ENCODE results near the gene CCNG2. TPM values are rescaled to one million over a fixed set of nuclear protein-coding genes. Genes with fewer than 3 reads are reported as not detected.

Gene CCNG2
- total and polyA plus RNA-seq, 4 donors = 1.2 to 10.8 (median 4.1) TPM

GRCh38 chr4:77197831-77198230 is 40.8 kb downstream of the CCNG2 start (continued):
- TF ChIP-seq SP1 (IDR thresholded peaks at IDR 0.05) (no peak), MAX (IDR thresholded peaks at IDR 0.05) (no peak), EGR1 (IDR thresholded peaks at IDR 0.05; ENCODE audit: low read depth in 2 of 2) (no peak), HNF4A (conservative IDR thresholded peaks at IDR 0.05) (no peak)

- no peaks in the 10 kb centered on the region for H3K4me1 ChIP-seq (ENCODE audit: control insufficient read depth in 4 of 4, insufficient read depth in 4 of 4, low read length in 3 of 4)
- H3K9ac ChIP-seq (ENCODE audit: low read depth in 1 of 2, low read length in 2 of 2) = no peak overlapping the region
- no peaks in the 10 kb centered on the region for H3K36me3 ChIP-seq (ENCODE audit: control insufficient read depth in 4 of 4, insufficient read depth in 3 of 4, low read depth in 1 of 4, low read length in 3 of 4)
- no peak for DNase-seq (ENCODE audit: low spot score)
- WGBS = 86% methylated on average over 2 of the region's 2 CpGs
- H3K4me3 ChIP-seq (ENCODE audit: low read depth in 1 of 3, low read length in 3 of 3) = no peak overlapping the region
- TF ChIP-seq EGR1 (IDR thresholded peaks at IDR 0.05; ENCODE audit: low read depth in 2 of 2) (no peak), RXRA (IDR thresholded peaks at IDR 0.05) (no peak), YY1 (IDR thresholded peaks at IDR 0.05) (no peak), FOXA1 (IDR thresholded peaks at IDR 0.05) (no peak), FOXA2 (IDR thresholded peaks at IDR 0.05) (no peak), SP1 (IDR thresholded peaks at IDR 0.05) (no peak), TAF1 (conservative IDR thresholded peaks at IDR 0.05) (no peak), MAX (IDR thresholded peaks at IDR 0.05) (no peak), HNF4A (conservative IDR thresholded peaks at IDR 0.05) (no peak)
- no peaks in the 10 kb centered on the region for H3K9me3 ChIP-seq (ENCODE audit: control insufficient read depth in 4 of 4, low read length in 3 of 4)
- H3K27me3 ChIP-seq (ENCODE audit: control insufficient read depth in 4 of 4, insufficient read depth in 4 of 4, low read length in 3 of 4) = peaks cover 0 to 3% (median 0%) of the 10 kb centered on the region in 4 donors
- no peak overlapping the region for H3K27ac ChIP-seq (ENCODE audit: low read depth in 1 of 2, low read length in 2 of 2)
Observed at GRCh38 chr4:77199276-77199675, 42.3 kb downstream of the CCNG2 start.

- no peak overlapping the region for H3K27ac ChIP-seq (ENCODE audit: low read depth in 1 of 2, low read length in 2 of 2)
- no peak for TF ChIP-seq SP1 (IDR thresholded peaks at IDR 0.05)
- TF ChIP-seq GABPA (IDR thresholded peaks at IDR 0.05 in 1 of 2, conservative IDR thresholded peaks at IDR 0.05 in 1 of 2) = no peak
- no peak for TF ChIP-seq REST (IDR thresholded peaks at IDR 0.05)
- no peak for TF ChIP-seq MAX (IDR thresholded peaks at IDR 0.05)
- TF ChIP-seq HNF4A (conservative IDR thresholded peaks at IDR 0.05) = no peak
- TF ChIP-seq ZBTB33 (IDR thresholded peaks at IDR 0.05) = no peak
- no peak for TF ChIP-seq RAD21 (IDR thresholded peaks at IDR 0.05)
- no peak for TF ChIP-seq EGR1 (IDR thresholded peaks at IDR 0.05; ENCODE audit: low read depth in 2 of 2)
- no peak for TF ChIP-seq FOXA1 (IDR thresholded peaks at IDR 0.05)
- no peak for TF ChIP-seq YY1 (IDR thresholded peaks at IDR 0.05)
- no peak for TF ChIP-seq TAF1 (conservative IDR thresholded peaks at IDR 0.05)
- no peak for TF ChIP-seq HNF4G (IDR thresholded peaks at IDR 0.05)
- no peak for TF ChIP-seq ATF3 (IDR thresholded peaks at IDR 0.05)
- no peak for TF ChIP-seq CTCF (IDR thresholded peaks at IDR 0.05; ENCODE audit: low read depth, low read length, missing input control)
- TF ChIP-seq FOXA2 (IDR thresholded peaks at IDR 0.05) = no peak
- no peak for TF ChIP-seq NR2F2 (IDR thresholded peaks at IDR 0.05)
- WGBS = 87% methylated on average over 1 of the region's 1 CpG
- no peaks in the 10 kb centered on the region for H3K9me3 ChIP-seq (ENCODE audit: control insufficient read depth in 4 of 4, low read length in 3 of 4)
- H3K4me1 ChIP-seq (ENCODE audit: control insufficient read depth in 4 of 4, insufficient read depth in 4 of 4, low read length in 3 of 4) = no peaks in the 10 kb centered on the region
- no peaks in the 10 kb centered on the region for H3K36me3 ChIP-seq (ENCODE audit: control insufficient read depth in 4 of 4, insufficient read depth in 3 of 4, low read depth in 1 of 4, low read length in 3 of 4)
- no peak overlapping the region for H3K4me3 ChIP-seq (ENCODE audit: low read depth in 1 of 3, low read length in 3 of 3)
- H3K9ac ChIP-seq (ENCODE audit: low read depth in 1 of 2, low read length in 2 of 2) = no peak overlapping the region
- no peak for DNase-seq (ENCODE audit: low spot score)
- H3K27me3 ChIP-seq (ENCODE audit: control insufficient read depth in 4 of 4, insufficient read depth in 4 of 4, low read length in 3 of 4) = peaks cover 0 to 3% (median 0%) of the 10 kb centered on the region in 4 donors
Observed at GRCh38 chr4:77199701-77200100, 42.7 kb downstream of the CCNG2 start.
